ENCODE results near the gene LSG1.

DNA sequence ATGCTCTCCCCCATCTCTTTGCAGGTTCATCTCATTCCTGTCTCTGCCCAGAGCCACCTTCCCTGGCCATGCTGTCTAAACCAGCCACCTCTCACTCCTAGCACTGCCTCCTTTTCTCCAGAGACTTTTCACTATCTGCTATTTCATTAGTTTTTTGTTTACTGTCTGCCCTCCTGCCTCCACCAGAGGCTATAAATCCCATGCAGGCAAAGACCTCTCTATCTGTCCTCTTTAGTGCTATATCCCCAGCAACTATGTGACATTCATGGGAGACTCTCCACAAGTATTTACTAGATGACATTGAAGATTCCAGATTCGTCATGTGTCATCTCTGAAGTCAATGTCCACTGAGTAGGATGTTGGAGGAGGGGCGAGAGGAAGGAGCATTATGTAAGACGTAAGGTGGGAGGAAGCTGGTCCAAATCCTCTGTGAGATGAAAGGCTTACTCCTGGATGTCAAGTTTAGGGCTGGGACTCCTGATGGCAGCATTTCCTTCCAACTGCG lies 10.2 kb upstream of the LSG1 start:
- TF ChIP-seq, protein P1, sequence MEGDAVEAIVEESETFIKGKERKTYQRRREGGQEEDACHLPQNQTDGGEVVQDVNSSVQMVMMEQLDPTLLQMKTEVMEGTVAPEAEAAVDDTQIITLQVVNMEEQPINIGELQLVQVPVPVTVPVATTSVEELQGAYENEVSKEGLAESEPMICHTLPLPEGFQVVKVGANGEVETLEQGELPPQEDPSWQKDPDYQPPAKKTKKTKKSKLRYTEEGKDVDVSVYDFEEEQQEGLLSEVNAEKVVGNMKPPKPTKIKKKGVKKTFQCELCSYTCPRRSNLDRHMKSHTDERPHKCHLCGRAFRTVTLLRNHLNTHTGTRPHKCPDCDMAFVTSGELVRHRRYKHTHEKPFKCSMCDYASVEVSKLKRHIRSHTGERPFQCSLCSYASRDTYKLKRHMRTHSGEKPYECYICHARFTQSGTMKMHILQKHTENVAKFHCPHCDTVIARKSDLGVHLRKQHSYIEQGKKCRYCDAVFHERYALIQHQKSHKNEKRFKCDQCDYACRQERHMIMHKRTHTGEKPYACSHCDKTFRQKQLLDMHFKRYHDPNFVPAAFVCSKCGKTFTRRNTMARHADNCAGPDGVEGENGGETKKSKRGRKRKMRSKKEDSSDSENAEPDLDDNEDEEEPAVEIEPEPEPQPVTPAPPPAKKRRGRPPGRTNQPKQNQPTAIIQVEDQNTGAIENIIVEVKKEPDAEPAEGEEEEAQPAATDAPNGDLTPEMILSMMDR (IDR thresholded peaks at IDR 0.05) = no peak
- TF ChIP-seq ZFX (IDR thresholded peaks at IDR 0.05; ENCODE audit: borderline replicate concordance) = no peak

All from 22Rv1 (cell line).